ENCODE results near the gene SMYD3.

Gene SMYD3

GRCh38 chr1:246435421-246436041 is 71.5 kb downstream of the SMYD3 start:
- TF ChIP-seq, protein P1, sequence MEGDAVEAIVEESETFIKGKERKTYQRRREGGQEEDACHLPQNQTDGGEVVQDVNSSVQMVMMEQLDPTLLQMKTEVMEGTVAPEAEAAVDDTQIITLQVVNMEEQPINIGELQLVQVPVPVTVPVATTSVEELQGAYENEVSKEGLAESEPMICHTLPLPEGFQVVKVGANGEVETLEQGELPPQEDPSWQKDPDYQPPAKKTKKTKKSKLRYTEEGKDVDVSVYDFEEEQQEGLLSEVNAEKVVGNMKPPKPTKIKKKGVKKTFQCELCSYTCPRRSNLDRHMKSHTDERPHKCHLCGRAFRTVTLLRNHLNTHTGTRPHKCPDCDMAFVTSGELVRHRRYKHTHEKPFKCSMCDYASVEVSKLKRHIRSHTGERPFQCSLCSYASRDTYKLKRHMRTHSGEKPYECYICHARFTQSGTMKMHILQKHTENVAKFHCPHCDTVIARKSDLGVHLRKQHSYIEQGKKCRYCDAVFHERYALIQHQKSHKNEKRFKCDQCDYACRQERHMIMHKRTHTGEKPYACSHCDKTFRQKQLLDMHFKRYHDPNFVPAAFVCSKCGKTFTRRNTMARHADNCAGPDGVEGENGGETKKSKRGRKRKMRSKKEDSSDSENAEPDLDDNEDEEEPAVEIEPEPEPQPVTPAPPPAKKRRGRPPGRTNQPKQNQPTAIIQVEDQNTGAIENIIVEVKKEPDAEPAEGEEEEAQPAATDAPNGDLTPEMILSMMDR (IDR thresholded peaks at IDR 0.05; ENCODE audit: borderline replicate concordance, insufficient read depth, low read depth, low read length), result no peak
- no peak overlapping the region for H3K4me3 ChIP-seq (ENCODE audit: low read depth, low read length)

DNA sequence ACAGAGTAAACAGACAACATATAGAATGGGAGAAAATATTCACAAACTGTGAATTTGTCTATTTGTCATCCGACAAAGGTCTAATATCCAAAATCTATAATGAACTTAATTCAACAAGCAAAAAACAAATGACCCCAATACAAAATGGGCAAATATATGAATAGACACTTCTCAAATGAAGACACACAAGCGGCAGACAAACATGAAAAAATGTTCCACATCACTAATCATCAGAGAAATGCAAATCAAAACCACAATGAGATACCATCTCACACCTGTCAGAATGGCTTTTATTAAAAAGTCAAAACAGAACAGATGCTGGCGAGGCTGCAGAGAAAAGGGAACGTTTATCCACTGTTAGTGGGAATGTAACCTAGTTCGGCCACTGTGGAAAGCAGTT is 72.7 kb downstream of the SMYD3 start:
- TF ChIP-seq, protein P1 (IDR thresholded peaks at IDR 0.05; ENCODE audit: borderline replicate concordance, insufficient read depth, low read depth, low read length), result no peak
- H3K4me3 ChIP-seq (ENCODE audit: low read depth, low read length), result no peak overlapping the region

- no peak overlapping the region for H3K4me3 ChIP-seq (ENCODE audit: low read depth, low read length)
Observed at GRCh38 chr1:246428542-246429308, 78.4 kb downstream of the SMYD3 start.

DNA sequence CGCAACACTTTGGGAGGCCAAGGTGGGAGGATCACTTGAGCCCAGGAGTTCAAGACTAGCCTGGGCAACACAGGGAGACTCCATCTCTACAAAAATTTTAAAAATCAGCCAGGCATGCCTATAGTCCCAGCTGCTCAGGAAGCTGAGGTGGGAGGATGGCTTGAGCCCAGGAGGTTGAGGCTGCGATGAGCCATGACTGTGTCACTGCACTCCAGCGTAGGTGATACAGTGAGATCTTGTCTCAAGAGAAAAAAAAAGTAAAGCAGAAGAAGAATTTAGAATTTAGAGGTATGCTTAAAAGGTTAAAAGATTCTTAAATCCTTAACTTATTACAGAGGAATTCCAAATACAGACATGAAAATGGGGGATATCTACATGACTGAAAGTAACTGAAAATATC is 79.5 kb downstream of the SMYD3 start:
- TF ChIP-seq, protein P1 (IDR thresholded peaks at IDR 0.05; ENCODE audit: borderline replicate concordance, insufficient read depth, low read depth, low read length), result no peak
- H3K4me3 ChIP-seq (ENCODE audit: low read depth, low read length), result no peak overlapping the region

More at GRCh38 chr1:246428542-246429308, 78.4 kb downstream of the SMYD3 start:
- TF ChIP-seq, protein P1 (IDR thresholded peaks at IDR 0.05; ENCODE audit: borderline replicate concordance, insufficient read depth, low read depth, low read length), result no peak

DNA sequence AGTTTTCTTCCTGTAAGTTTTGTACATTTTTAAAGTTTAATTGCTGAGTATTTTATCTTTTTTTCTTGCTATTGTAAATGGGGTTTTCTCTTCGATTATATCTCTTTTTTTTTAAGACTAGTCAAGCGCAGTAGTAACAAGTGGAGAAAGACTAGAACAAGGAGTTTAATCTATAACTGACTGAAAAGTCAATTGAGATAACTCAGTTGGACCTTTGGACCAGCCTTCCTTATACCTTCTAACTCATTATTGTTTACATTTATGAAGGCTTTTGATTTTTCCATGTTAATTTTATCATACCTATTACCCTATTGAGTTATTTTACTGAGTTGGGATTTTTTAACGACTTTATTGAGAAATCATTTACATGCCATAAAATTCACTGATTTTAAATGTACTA is 81.2 kb downstream of the SMYD3 start:
- TF ChIP-seq, protein P1 (IDR thresholded peaks at IDR 0.05; ENCODE audit: borderline replicate concordance, insufficient read depth, low read depth, low read length), result no peak
- H3K4me3 ChIP-seq (ENCODE audit: low read depth, low read length), result no peak overlapping the region

- TF ChIP-seq, protein P1 (IDR thresholded peaks at IDR 0.05; ENCODE audit: borderline replicate concordance, insufficient read depth, low read depth, low read length), result no peak
- no peak overlapping the region for H3K4me3 ChIP-seq (ENCODE audit: low read depth, low read length)
Observed at GRCh38 chr1:246425139-246425794, 81.8 kb downstream of the SMYD3 start.
